ENCODE data around the gene CYTL1.

CYTL1 gene

GRCh38 chr4:4996935-4997334 lies 22.3 kb downstream of the CYTL1 start:
- peak; percentile 70 for DNase-seq

DNA sequence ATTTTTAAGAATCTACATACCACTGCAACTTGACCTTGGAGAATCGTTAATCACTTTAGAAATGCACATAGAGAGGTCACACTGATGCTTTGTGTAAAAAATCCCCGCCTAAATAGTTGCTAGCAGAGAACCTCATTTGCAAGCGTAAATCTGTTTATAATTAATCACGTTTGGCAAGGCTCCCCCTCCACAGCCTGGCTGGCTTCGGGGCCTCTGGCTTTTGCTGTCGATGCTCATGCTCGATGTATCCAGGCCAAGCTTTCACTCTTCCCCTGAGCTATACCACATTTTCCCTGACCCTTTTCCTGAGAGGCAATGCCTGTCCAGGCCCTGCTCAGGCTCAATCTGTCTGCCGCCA lies 23.4 kb downstream of the CYTL1 start:
- DNase-seq = peak; percentile 35

GRCh38 chr4:4995103-4995907 lies 24.0 kb downstream of the CYTL1 start:
- DNase-seq = peak; percentile 72

- DNase-seq = no peak
Observed at GRCh38 chr4:4994312-4995097, 24.8 kb downstream of the CYTL1 start.

GRCh38 chr4:4992833-4993232 lies 26.4 kb downstream of the CYTL1 start:
- no peak for DNase-seq

GRCh38 chr4:4991541-4992099 lies 27.6 kb downstream of the CYTL1 start:
- DNase-seq = no peak

DNA sequence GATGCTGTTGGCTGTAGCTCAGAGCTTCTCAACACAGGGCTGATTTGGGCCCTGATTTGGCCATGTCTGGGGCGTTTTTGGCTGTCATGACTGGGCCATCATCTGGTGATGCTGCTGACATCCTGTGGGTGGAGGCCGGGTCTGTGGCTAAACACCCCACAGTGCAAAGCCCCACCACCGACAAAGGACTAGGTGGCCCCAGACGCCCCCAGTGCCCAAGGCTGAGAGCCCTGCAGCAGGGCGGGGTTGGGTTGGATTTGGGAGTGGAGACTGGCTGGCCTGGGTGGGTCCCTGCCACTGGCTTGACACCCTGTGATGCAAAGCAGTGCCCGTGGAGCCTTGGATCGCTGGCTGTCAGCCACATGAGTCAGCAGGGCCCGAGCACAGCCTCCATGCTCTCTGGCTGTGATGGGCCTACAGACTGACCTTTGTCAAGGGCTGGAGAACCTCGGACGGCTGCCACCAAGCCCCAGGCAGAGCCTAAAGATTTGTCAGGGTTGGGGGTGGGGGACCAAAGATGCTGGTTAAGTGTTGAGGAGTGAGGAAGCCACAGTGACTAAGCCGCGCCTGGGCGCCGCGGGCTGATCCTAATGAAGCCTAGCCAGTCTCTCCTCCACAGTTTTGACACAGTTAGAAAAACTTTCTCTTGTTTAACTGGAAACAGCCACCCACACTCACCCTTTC lies 28.3 kb downstream of the CYTL1 start:
- DNase-seq = peak; percentile 81

DNA sequence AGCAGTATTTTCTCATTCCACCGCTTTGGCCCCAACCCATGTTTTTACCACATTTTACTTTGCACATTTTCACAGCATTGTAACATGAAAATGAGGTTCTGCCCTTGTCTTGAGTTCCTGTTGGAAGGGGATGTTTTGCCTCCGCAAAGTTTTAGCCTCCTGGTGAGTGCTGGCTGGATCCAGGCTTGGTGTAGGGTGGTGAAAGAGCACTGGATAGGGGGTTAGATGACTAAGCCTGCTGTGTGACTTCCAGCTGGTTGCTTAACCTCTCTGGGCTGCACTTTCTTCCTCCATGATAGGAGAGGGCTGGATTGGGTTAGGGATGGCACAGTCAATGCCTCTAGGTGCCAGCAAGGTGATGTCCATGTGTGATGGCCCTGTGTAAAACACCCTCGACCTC lies 28.9 kb downstream of the CYTL1 start:
- DNase-seq = peak; percentile 15

- no peak for DNase-seq
Observed at GRCh38 chr4:4989083-4989622, 30.1 kb downstream of the CYTL1 start.

DNA sequence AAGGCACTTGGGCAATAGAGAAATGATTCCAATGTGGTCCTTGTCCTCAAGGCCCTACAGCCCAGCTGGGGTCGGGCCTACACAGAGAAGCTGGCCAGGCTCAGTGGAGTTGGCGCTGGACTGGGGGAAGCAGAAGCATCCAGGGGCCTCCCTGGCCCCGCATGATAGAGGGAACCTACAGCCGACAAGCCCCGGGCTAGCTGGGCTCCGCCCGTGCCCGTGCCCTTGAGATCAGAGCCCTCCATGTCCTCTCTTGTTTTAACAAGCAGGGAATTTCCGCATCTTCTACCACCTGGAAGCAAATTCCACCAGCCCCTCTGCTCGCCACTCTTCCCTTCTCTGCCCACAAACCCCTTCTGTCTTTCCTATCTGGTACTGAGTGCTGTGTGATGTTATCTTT lies 31.6 kb downstream of the CYTL1 start:
- DNase-seq = no peak

DNA sequence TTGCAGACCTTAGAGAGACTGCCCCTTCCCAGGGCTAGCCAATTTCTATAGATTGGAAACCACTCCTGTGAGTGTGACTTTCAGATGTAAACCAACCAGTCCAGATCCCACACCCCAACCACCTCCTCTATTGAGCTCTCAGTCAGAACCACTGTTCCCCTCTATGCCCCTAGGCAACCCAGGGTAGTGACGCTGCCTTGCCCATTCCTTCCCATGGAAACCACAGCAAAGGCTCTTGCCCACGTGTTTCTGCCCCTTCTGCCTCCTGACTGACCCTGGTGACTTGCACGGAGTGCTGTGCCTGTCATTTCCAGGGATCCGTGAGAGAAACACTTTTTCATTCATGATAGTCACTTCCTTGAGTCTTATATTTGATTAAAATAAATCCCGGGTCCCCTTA lies 32.4 kb downstream of the CYTL1 start:
- DNase-seq = no peak

GRCh38 chr4:4985844-4986243 lies 33.4 kb downstream of the CYTL1 start:
- peak; percentile 26 for DNase-seq

DNA sequence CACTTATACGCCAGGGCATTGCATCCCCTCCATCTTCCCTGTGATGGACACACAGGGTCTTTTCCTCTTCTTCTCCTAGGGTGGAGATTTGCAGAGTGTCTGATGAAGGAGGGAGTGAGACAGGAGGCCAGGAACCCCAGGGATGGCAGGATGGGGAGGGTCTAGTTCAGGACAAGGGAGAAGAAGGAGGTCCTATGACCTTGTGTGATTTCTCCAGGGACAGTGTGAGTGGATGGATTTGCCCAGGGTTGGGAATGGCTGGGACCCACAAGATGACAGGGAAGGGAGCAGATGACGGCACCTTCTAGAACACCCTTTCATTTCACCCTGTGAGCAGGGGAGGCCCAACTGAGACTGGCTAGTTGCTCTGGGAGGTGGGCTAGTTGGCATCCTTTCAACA lies 34.2 kb downstream of the CYTL1 start:
- DNase-seq = no peak

GRCh38 chr4:4984186-4984585 lies 35.1 kb downstream of the CYTL1 start:
- no peak for DNase-seq

DNA sequence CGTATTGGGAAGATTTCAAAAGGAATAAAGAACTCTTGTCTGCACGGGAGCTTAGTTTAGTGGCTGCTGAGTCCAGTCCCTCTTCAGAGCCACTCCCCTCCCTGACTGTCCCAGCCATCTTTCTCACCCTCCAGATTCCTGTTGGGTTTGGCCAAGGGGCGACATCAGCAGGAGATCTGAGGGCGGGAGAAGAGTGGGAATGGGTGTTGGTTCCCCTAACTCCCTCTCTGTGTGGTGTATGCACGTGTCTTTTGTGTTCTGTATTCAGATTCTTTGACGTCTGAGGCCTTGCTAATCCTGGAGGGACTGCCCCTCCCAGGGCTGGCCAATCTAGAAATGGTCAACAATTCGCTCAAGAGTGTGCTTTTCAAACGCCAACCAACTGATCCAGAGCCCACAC lies 37.4 kb downstream of the CYTL1 start:
- no peak for DNase-seq

DNA sequence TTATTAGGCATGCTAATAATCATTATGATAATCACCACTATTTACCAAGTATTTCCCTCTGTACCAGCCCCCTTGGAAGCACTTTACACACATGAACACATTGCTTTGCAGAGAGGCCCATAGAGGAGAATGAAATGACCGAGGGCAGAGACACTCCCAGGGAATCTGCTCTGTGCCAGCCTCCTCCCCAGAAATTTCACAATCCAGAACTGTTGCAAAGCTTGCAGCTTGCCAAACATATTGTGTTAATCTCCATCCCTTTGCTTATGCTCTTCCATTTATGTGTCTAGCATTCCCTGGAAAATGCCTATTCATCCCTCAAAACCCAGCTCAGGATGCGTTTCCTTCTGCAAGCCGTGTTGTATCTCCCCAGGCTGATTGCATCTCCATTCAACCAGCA lies 37.8 kb downstream of the CYTL1 start:
- DNase-seq = no peak

- no peak for DNase-seq
Observed at GRCh38 chr4:4980621-4981230, 38.5 kb downstream of the CYTL1 start.

DNA sequence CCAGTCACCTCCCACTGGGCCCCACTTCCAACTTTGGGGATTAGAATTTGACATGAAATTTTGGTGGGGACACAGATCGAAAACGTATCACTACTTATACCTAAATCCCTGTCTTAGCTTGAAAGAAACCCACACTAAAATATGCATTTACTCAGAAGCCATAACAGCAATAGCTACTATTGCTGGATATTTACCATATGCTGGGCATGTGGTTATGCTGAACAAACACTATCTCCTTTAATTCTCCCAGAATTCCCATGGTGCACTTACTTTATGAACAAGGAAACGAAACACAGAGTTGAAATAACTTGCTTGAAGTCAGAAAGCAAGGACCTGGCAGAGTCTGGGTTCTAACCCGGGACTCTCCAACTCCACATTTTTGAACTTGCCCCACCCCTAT lies 39.3 kb downstream of the CYTL1 start:
- DNase-seq = no peak

GRCh38 chr4:4974727-4975126 lies 44.5 kb downstream of the CYTL1 start:
- no peak for DNase-seq

GRCh38 chr4:4971796-4972195 lies 47.5 kb downstream of the CYTL1 start:
- DNase-seq = no peak

GRCh38 chr4:4969298-4969697 lies 50.0 kb downstream of the CYTL1 start:
- DNase-seq = no peak

DNA sequence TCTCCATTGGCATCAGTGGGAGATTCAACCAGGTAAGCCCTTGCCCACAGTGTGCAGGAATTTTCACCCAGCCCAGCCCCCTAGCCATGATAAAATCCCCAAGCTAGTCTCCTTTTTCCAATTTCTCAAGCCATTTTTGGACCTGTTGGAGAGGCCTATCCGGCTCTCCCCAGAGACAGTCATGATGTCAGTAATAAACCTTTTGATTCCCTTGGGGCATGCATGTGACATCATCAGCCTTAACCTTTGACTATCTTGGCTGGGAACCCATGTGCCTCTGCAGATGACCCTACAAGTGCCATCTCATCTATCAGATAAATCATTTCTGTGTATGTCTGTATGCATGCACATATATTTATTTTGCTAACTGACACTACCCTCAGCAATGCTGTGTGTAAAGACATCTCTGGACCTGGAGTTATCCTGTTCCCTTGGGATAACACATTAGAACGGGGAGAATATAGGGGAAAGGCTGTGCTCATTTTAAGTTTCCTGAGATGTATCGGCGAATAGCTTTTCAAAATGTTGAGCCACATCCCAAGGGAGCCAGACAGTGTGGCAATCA lies 51.0 kb downstream of the CYTL1 start:
- no peak for DNase-seq
